ENCODE data around the gene LHX3.
"Not testable (repeated sequence)": the region's sequence is repeated elsewhere in the genome, so short reads cannot be mapped to it uniquely, and the experiment has no call there.

Gene LHX3

GRCh38 chr9:136151848-136152542, 52.9 kb downstream of the LHX3 start:
- no peak for DNase-seq

DNA sequence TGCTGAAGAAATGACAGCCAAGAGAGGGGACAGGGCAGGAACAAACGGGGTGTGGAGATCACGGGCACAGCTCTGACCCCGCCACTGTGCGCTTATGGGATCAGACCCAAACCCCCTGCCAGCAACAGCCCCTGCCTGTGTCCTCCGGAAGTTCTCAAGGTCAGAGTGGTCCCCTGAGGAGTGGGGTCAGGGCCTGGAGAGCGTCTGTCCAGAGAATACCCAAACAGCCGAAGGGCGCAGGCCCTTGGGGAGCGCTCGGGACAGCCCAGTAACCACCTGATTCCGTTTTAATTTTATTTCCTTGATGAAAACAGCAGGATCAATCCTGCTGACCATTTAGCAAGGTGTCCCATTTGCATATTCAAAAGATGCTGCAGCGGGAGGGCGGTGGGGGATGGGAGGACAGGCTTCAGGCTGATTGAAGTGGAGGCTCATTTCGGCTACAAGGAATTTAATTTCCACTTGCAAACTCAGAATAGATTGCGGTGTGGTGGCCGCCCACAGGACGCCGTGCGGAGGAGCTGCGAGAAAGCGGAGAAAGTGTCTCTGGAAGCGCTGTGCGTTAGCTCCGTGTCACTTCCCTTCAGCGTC, 53.6 kb downstream of the LHX3 start:
- no peak for DNase-seq

GRCh38 chr9:136150664-136151213, 54.2 kb downstream of the LHX3 start:
- not testable (repeated sequence) for DNase-seq

DNA sequence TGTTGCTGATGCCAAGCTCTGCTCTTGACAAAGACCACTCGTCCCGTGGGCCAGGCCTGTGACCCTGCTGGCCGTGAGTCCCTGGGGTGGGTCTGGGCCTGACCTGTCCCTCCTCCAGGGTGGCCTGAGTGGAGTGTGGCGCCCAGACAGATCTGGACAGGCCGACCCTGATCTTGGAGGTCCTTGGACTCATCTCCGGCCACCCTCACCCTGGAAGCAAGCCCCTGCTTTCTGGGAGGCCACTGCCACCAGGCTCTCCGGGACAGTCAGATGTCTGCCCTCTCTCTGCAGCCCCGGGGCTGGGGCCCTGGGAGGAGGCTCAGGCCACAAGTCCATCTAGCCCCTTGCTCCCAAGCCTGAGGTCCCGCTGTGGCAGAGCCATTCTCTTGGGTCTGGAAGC, 55.1 kb downstream of the LHX3 start:
- DNase-seq: no peak

GRCh38 chr9:136149337-136149736, 55.6 kb downstream of the LHX3 start:
- no peak for DNase-seq

GRCh38 chr9:136148766-136149165, 56.2 kb downstream of the LHX3 start:
- DNase-seq: no peak

DNA sequence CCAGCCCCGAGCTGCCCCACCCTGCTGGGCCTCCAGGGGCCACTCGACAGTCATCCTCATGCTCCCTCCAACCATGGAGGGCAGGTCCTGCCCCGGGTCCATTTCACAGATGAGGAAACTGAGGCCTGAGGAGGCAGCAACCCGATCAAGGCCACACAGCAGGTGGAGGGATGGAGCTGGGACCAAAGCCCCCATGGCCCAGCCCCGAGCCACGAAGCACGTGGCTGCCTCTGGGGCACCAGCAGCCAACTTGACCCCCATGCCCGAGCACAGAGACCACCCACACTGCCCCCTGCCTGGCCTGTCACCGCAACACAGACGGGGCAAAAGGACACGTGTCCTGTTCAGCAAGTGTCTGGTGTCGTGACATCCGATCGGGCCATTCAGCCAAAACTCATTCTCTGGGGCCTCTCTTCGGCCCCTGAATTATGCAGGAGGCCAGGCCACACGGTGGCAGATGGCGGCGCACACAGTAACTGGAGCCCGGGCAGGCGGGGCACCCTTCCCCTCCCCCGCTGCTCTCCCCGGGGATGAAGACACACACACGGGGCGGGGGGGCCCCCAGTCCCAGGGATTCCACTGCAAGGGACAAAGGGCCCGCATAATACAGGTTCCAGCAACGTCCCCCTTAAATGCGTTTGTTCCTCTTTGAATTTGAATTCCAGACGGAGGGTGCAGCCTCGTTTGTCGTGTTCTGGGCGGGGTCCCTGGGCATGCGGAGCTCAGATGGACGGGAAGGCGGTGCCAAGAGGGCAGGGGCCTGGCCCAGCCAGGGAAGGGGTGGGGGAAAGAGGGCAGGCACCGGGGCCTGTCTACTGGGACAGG, 56.8 kb downstream of the LHX3 start:
- DNase-seq: no peak

GRCh38 chr9:136147038-136147889, 57.7 kb downstream of the LHX3 start:
- DNase-seq: no peak
